NCI-H1417 (cell line): ENCODE measurements around the gene PHKG2.

ENCODE experiments used
- DNase-seq, 3 experiments: peaks; one replicate each; lab custom pipeline; 2025; lab: John Stamatoyannopoulos, UW

The PHKG2 gene

GRCh38 chr16:30757316-30757715 is 9.1 kb downstream of the PHKG2 start:
- DNase-seq: no peak

GRCh38 chr16:30758988-30759491 is 10.8 kb downstream of the PHKG2 start:
- no peak for DNase-seq

- no peak for DNase-seq
Measured at GRCh38 chr16:30760001-30760559, 11.9 kb downstream of the PHKG2 start.

- no peak for DNase-seq
Measured at GRCh38 chr16:30760577-30761426, 12.6 kb downstream of the PHKG2 start.

- peak; percentile 13 to 70 (median 62) for DNase-seq
Measured at GRCh38 chr16:30761427-30761927, 13.3 kb downstream of the PHKG2 start.

GRCh38 chr16:30761928-30762902 is 14.0 kb downstream of the PHKG2 start, which contains the start of the genes CFAP119 and RNF40:
TSS of gene CFAP119 (minus strand) at chr16:30762062. CDS start at chr16:30761748, 314 bp downstream.
TSS of gene RNF40 (plus strand) at chr16:30762322. CDS start at chr16:30762546, 224 bp downstream.
- DNase-seq: peak; percentile 85 to 99 (median 97)

GRCh38 chr16:30762991-30763725 is 14.9 kb downstream of the PHKG2 start:
- DNase-seq: no peak

- DNase-seq: no peak
Measured at GRCh38 chr16:30764086-30764485, 15.9 kb downstream of the PHKG2 start.

GRCh38 chr16:30764816-30765465 is 16.7 kb downstream of the PHKG2 start:
- no peak for DNase-seq

- no peak for DNase-seq
Measured at GRCh38 chr16:30766206-30766932, 18.1 kb downstream of the PHKG2 start.

GRCh38 chr16:30766933-30767284 is 18.7 kb downstream of the PHKG2 start:
- no peak for DNase-seq

- no peak for DNase-seq
Measured at GRCh38 chr16:30767767-30768465, 19.7 kb downstream of the PHKG2 start.

GRCh38 chr16:30768583-30769181 is 20.5 kb downstream of the PHKG2 start:
- DNase-seq: no peak

- peak in 1 of 3 experiments; percentile 4 for DNase-seq
Measured at GRCh38 chr16:30769379-30770089, 21.3 kb downstream of the PHKG2 start.

- DNase-seq: no peak
Measured at GRCh38 chr16:30771726-30772125, 23.5 kb downstream of the PHKG2 start.

GRCh38 chr16:30773826-30774225 is 25.6 kb downstream of the PHKG2 start:
- no peak for DNase-seq

- peak in 1 of 3 experiments; percentile 38 for DNase-seq
Measured at GRCh38 chr16:30774367-30775130, 26.3 kb downstream of the PHKG2 start.

GRCh38 chr16:30775131-30775391 is 26.8 kb downstream of the PHKG2 start:
- DNase-seq: no peak
